ENCODE measurements around the gene GOLGA8Q. TPM values are rescaled to one million over a fixed set of nuclear protein-coding genes. Genes with fewer than 3 reads are reported as not detected.
A peak's percentile ranks its signal among the peaks of the same experiment; 100 is the strongest.
"Not testable (repeated sequence)": the region's sequence is repeated elsewhere in the genome, so short reads cannot be mapped to it uniquely, and the experiment has no call there.

GOLGA8Q gene, protein sequence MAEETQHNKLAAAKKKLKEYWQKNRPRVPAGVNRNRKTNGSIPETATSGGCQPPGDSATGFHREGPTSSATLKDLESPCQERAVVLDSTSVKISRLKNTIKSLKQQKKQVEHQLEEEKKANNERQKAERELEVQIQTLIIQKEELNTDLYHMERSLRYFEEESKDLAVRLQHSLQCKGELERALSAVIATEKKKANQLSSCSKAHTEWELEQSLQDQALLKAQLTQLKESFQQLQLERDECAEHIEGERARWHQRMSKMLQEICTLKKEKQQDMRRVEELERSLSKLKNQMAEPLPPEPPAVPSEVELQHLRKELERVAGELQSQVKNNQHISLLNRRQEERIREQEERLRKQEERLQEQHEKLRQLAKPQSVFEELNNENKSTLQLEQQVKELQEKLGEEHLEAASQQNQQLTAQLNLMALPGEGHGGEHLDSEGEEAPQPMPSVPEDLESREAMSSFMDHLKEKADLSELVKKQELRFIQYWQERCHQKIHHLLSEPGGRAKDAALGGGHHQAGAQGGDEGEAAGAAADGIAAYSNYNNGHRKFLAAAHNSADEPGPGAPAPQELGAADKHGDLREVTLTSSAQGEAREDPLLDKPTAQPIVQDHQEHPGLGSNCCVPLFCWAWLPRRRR
- 1.0 to 3.2 TPM in 2 of 3 replicates, not detected in the other for total RNA-seq
- long read RNA-seq: 0 reads

- DNase-seq (ENCODE audit: low spot score); H3K4me1 Mint-ChIP-seq (ENCODE audit: low read depth); H3K27ac Mint-ChIP-seq (ENCODE audit: unreplicated experiment); H3K9me3 Mint-ChIP-seq (ENCODE audit: low read depth); H3K36me3 Mint-ChIP-seq (ENCODE audit: low read depth); H3K27me3 Mint-ChIP-seq (ENCODE audit: low read depth); H3K4me3 Mint-ChIP-seq (ENCODE audit: unreplicated experiment): not testable (repeated sequence)
These were observed at the start of gene GOLGA8Q for GRCh38 chr15:30551750-30552149. GOLGA8Q (plus strand) TSS chr15:30552050; CDS start chr15:30552078, 28 bp downstream.

DNA sequence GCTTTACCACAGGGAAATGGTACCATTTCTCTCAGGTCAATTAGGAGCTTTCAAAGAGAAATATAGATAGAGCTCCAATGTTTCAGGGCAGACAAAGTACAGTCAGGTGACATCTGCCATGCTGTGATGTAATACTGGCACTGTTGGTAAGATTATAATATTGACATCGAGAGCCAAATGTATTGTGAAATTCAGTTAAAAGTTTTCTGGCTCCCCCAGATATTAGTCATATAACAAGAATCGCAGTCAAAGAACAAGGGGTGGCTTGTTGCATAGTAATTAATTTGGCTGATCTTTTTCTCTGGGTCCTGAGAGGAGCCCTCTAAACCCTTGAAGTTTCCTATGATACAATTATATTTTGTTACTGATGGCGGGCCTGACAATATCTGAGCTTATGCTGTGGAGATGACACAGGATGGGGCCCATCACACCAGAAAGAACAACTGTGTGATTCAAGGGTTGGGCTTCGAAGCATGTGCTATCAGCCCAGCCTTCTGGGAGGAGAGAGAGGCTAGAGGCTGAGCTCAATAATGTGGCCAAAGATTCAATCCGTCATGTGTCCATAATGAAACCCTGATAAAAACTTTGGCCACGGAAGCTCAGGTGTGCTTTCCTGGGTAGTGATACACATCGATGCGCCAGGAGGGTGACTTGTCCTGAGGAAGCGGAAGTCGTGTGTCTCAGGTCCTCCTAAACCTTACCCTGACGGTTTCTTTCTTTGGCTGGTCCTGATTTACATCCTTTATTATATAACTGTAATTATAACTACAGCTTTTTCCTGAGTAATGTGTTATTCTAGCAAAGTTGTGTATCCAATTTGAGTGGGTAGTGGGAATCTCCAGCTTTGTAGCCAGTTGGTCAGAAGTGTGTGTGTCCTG, 48.7 kb upstream of the GOLGA8Q start:
- H3K27ac Mint-ChIP-seq (ENCODE audit: unreplicated experiment); H3K9me3 Mint-ChIP-seq (ENCODE audit: low read depth); H3K27me3 Mint-ChIP-seq (ENCODE audit: low read depth); H3K4me3 Mint-ChIP-seq (ENCODE audit: unreplicated experiment); DNase-seq (ENCODE audit: low spot score); H3K36me3 Mint-ChIP-seq (ENCODE audit: low read depth); H3K4me1 Mint-ChIP-seq (ENCODE audit: low read depth): not testable (repeated sequence)

DNA sequence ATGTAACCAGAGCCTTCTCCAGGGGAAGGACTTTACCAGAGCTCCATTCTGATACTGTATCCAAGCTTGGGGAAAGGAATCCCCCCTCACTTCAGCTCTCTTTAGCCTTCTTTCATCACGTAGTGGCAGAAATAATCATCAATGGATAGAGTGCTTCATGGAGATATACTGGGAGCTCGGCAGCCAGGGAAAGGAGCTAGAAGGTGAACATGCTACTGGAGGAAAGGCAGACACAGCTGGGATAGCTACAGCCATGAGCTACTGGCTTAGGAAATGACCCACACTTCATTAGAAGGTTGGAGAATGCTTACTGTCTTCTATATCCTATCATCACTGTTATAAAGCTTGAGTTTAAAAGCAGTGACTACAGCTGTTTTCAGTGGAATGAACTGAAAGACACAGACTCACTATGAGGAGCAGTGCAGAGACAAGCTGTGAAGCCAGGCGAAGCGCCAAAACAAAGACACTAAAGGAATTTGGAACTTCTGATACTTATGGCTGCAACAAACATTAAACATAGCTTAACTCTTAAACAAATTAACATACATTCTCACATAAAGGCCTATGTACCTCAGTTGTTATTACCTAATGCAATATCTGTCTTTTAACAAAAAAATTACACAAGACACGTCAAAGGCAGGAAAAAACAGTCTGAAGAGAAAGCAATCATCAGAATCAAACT, 47.5 kb upstream of the GOLGA8Q start:
- H3K27ac Mint-ChIP-seq (ENCODE audit: unreplicated experiment); DNase-seq (ENCODE audit: low spot score); H3K36me3 Mint-ChIP-seq (ENCODE audit: low read depth); H3K4me3 Mint-ChIP-seq (ENCODE audit: unreplicated experiment); H3K9me3 Mint-ChIP-seq (ENCODE audit: low read depth); H3K27me3 Mint-ChIP-seq (ENCODE audit: low read depth); H3K4me1 Mint-ChIP-seq (ENCODE audit: low read depth): not testable (repeated sequence)

DNA sequence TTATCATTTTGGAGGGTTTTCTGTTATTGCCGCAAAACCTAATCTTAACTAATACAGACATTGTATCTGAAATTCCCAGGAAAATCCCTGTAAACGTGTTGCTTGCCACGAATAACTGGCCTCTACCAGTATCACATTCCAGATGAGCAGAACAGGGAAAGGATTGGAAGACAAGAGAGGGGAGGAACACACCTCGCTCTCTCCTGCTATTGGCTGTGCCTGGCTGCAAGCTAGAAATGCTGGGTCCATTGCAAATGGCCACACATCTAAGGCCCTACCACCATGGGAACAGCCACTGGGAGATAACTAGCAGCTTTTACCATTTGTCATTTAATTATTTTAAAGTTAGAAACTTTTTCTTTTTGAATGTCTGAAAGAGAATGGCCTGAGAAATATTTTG, 37.3 kb upstream of the GOLGA8Q start:
- H3K9me3 Mint-ChIP-seq (ENCODE audit: low read depth); H3K4me3 Mint-ChIP-seq (ENCODE audit: unreplicated experiment); H3K36me3 Mint-ChIP-seq (ENCODE audit: low read depth); DNase-seq (ENCODE audit: low spot score); H3K27me3 Mint-ChIP-seq (ENCODE audit: low read depth); H3K4me1 Mint-ChIP-seq (ENCODE audit: low read depth); H3K27ac Mint-ChIP-seq (ENCODE audit: unreplicated experiment): not testable (repeated sequence)

DNA sequence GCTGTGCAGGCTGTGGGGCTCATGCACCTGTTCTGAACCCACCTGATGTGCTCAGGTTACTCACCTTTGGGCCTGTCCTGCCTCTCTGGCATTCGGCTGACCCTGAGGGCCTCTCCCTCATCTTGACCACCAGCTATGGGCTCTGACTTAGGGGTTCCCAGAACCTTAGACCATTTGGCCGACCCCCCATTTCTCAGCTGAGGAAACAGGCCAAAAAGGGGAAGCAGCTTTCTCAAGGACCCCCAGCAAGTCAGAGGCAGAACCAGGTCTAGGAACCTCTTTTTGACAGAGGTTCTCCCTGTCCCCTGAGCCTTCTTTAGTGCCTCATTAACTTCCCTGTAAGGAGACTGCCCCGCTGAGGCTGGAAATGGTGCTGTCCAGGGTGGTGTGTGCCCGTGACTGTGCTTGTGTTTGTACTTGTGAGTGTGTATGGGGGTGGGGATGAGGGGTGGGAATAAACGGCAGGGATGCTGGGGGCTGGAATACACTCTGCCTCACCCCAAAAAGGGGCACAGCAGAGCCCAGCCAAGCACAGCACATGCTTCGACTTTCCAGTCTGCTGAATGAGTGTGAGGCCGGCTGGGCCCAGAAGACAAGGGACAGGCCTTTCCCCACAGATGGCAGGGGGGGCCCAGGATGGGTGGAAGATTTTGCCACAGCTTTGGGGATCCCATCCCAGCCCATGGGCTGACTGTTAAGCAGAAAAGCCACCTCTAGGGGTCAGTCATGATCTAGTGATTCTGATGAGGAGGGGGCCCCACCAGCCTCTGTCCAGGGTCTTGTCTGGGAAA, 28.2 kb upstream of the GOLGA8Q start:
- DNase-seq (ENCODE audit: low spot score): peak; percentile 67
- H3K9me3 Mint-ChIP-seq (ENCODE audit: low read depth); H3K4me3 Mint-ChIP-seq (ENCODE audit: unreplicated experiment); H3K27ac Mint-ChIP-seq (ENCODE audit: unreplicated experiment); H3K27me3 Mint-ChIP-seq (ENCODE audit: low read depth); H3K4me1 Mint-ChIP-seq (ENCODE audit: low read depth); H3K36me3 Mint-ChIP-seq (ENCODE audit: low read depth): not testable (repeated sequence)
- TF ChIP-seq, protein P1, sequence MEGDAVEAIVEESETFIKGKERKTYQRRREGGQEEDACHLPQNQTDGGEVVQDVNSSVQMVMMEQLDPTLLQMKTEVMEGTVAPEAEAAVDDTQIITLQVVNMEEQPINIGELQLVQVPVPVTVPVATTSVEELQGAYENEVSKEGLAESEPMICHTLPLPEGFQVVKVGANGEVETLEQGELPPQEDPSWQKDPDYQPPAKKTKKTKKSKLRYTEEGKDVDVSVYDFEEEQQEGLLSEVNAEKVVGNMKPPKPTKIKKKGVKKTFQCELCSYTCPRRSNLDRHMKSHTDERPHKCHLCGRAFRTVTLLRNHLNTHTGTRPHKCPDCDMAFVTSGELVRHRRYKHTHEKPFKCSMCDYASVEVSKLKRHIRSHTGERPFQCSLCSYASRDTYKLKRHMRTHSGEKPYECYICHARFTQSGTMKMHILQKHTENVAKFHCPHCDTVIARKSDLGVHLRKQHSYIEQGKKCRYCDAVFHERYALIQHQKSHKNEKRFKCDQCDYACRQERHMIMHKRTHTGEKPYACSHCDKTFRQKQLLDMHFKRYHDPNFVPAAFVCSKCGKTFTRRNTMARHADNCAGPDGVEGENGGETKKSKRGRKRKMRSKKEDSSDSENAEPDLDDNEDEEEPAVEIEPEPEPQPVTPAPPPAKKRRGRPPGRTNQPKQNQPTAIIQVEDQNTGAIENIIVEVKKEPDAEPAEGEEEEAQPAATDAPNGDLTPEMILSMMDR (IDR thresholded peaks at IDR 0.05): peak; percentile 36

DNA sequence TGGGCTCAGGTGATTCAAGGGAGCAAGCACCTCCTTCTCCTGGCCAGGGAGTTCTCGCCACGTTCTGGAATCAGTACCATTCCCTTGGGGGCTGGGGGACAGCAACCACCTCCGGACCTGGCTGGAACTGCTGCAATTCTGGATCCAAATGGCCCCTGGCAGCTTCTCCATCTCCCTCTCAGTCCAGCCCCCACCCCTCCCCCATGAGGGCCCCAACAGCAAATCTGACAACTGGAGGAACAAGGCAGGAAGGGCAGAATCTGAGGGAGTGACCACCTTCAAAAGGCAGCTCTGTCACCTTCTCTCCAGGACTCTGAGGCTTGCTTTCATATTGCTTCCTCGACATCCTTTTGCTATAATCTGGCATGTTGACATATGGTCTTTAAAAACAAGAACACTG, 25.9 kb upstream of the GOLGA8Q start:
- DNase-seq (ENCODE audit: low spot score); H3K27me3 Mint-ChIP-seq (ENCODE audit: low read depth); H3K9me3 Mint-ChIP-seq (ENCODE audit: low read depth); H3K4me3 Mint-ChIP-seq (ENCODE audit: unreplicated experiment); H3K36me3 Mint-ChIP-seq (ENCODE audit: low read depth); H3K27ac Mint-ChIP-seq (ENCODE audit: unreplicated experiment); H3K4me1 Mint-ChIP-seq (ENCODE audit: low read depth): not testable (repeated sequence)

DNA sequence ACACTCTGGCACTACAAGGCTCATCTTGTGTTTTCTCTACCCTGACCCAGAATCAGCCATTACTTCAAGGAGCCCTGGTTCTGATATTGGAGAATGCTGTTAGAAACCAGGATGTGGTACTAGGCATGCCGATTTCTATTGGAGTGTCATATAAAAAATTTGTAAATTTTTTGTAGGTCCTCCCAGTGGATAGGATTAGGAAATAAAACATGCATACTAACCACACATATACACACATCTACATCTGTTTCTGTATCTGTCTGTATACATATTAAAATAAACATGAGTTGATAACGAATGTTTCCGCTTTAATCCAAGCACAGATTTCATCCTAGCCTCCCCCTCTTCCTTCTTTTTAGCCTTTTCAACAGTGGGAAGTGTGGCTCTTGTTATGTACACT, 22.8 kb upstream of the GOLGA8Q start:
- H3K27ac Mint-ChIP-seq (ENCODE audit: unreplicated experiment); H3K27me3 Mint-ChIP-seq (ENCODE audit: low read depth); H3K4me3 Mint-ChIP-seq (ENCODE audit: unreplicated experiment); H3K36me3 Mint-ChIP-seq (ENCODE audit: low read depth); DNase-seq (ENCODE audit: low spot score); H3K9me3 Mint-ChIP-seq (ENCODE audit: low read depth); H3K4me1 Mint-ChIP-seq (ENCODE audit: low read depth): not testable (repeated sequence)
